ENCODE measurements around the gene RAE1.

RAE1 gene

GRCh38 chr20:57420571-57421252 lies 69.7 kb downstream of the RAE1 start:
- peaks cover 51 to 92% (median 84%) of the 10 kb centered on the region in 10 experiments for H3K4me1 ChIP-seq
- no peaks in the 10 kb centered on the region for H3K9me3 ChIP-seq (replicated peaks in 1 of 11)
- peak overlapping the region in 9 of 11 experiments; percentile 18 to 88 (median 61); a peak in 15 of 22 replicates for H3K9ac ChIP-seq
- H4K20me1 ChIP-seq = no peaks in the 10 kb centered on the region
- TF ChIP-seq Cebpa-rat (IDR thresholded peaks at IDR 0.05) = no peak
- H3K4me3 ChIP-seq = no peak overlapping the region
- no peaks in the 10 kb centered on the region for H3K27me3 ChIP-seq
- peak overlapping the region in 9 of 11 experiments; percentile 25 to 100 (median 98); a peak in 17 of 22 replicates for H3K27ac ChIP-seq
- H3K36me3 ChIP-seq = no peaks in the 10 kb centered on the region
- H3K4me2 ChIP-seq = peak overlapping the region; percentile 59 to 96 (median 85)

DNA sequence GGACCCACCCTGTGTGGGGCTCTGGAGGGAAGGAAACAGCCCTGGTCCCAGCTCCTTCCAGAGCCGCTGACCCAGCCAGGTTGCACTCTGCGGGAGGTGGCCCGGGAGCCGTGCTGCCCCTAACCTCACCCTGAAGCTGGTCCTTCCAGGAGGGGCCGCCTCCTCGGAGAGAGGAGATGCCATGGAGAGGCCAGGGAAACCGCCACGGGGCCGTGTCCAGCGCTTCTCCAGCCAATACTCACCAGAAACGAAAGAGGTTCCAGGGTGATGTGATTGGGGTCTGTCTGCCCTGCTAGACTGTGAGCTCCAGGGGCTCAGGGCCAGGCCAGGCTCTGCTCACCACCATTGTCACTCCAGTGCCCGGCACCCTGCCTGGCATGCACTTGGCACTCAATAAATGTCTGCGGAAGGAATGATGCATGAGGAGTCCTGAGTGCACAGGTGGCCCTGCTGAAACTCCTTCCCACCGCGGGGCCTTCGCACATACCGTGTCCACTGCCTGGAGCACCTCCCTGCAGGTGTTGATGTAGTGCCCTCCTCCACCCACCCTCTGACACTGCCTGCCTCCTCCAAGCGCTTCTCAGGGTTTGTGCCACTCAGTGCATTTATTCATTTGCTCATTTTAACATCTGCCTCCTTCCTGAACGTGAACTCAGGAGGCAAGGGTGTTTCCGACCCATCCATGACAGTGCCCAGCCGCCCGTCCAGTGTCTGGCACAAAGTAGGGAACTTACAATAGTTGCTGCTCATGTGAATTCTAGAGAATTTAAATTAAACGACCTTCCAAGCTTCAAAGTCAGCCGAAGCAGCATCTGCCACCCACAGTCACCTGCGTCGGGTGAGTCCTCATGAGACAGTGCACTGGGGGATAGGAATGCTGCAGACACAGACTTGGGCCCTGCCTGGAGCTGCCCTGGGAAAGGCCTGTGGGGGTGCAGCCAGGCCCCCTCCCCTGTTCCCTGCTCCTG lies 70.5 kb downstream of the RAE1 start:
- Histone ChIP-seq H3K27ac (peak overlapping the region in 9 of 11 experiments; percentile 25 to 100 (median 98); a peak in 17 of 22 replicates), H3K36me3 (no peaks in the 10 kb centered on the region), H3K27me3 (no peaks in the 10 kb centered on the region), H3K4me2 (peak overlapping the region; percentile 59 to 96 (median 85)), H3K4me1 (peaks cover 59 to 92% (median 84%) of the 10 kb centered on the region in 10 experiments), H3K4me3 (no peak overlapping the region), H3K9me3 (replicated peaks in 1 of 11) (no peaks in the 10 kb centered on the region), H3K9ac (peak overlapping the region in 9 of 11 experiments; percentile 8 to 88 (median 61); a peak in 16 of 22 replicates), H4K20me1 (no peaks in the 10 kb centered on the region)
- no peak for TF ChIP-seq Cebpa-rat (IDR thresholded peaks at IDR 0.05)

GRCh38 chr20:57422254-57422653 lies 71.2 kb downstream of the RAE1 start:
- Histone ChIP-seq H3K9ac (peak overlapping the region in 8 of 11 experiments; percentile 8 to 88 (median 66); a peak in 13 of 22 replicates), H3K9me3 (replicated peaks in 1 of 11) (no peaks in the 10 kb centered on the region), H3K27ac (peak overlapping the region in 9 of 11 experiments; percentile 90 to 100 (median 98); a peak in 17 of 22 replicates), H3K27me3 (no peaks in the 10 kb centered on the region), H4K20me1 (no peaks in the 10 kb centered on the region), H3K4me1 (peaks cover 57 to 92% (median 85%) of the 10 kb centered on the region in 10 experiments), H3K4me3 (no peak overlapping the region), H3K4me2 (peak overlapping the region in 10 of 11 experiments; percentile 59 to 96 (median 86); a peak in 19 of 22 replicates), H3K36me3 (no peaks in the 10 kb centered on the region)
- no peak for TF ChIP-seq Cebpa-rat (IDR thresholded peaks at IDR 0.05)

DNA sequence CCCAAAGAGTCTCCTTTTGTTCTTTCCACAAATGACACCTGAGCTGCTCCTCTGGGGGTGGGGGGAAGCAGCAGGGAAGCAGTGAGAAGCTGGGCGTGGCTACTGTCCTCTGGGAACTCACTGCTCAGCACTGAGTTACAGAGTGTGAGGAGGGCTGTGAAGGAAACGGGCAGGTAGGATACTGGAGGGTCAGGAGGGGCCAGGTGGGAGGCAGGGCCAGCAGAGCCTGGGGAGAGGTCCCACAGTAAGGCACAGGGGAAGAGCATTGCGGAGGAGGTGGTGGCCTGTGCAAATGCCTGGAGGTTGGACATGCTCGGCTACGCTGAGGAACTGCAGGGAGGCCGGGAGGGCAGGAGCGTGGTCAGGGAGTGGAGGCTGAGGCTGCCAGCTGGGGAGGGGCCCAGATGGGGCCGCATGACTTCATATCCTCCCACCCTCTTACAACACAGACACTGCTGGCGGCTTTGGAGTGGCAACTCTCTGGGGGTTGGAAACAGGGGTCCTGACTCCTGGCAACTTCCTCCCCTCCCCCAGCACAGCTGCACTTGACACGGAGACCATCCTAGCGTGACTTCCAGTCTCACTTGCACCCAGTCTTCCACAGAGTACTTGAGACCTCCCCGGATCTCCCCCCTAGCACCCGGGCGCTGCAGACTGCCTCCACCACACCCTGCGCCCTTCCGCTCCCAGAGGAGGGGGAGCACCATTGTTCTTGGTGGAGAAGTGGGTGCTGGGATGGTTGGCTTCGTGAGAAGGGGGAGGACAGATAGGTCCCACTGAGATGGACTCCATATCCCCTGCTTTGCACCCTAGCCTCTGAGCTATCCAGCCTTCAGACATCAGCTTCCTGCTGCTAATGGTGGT lies 74.3 kb downstream of the RAE1 start:
- Histone ChIP-seq H3K4me1 (peaks cover 83 to 100% (median 98%) of the 10 kb centered on the region in 10 experiments), H3K36me3 (no peaks in the 10 kb centered on the region), H3K9ac (peak overlapping the region; percentile 32 to 91 (median 84); a peak in 21 of 22 replicates), H3K27ac (peak overlapping the region; percentile 38 to 100 (median 97); a peak in 21 of 22 replicates), H3K4me3 (peak overlapping the region in 7 of 10 experiments; percentile 8 to 54 (median 25); a peak in 10 of 20 replicates), H4K20me1 (no peaks in the 10 kb centered on the region), H3K9me3 (replicated peaks in 1 of 11) (peaks cover 0 to 6% (median 0%) of the 10 kb centered on the region in 11 experiments; a peak in 1 of 22 replicates), H3K27me3 (no peaks in the 10 kb centered on the region), H3K4me2 (peak overlapping the region; percentile 75 to 97 (median 90))
- peak in 9 of 11 experiments; percentile 78 to 100 (median 99); a peak in 17 of 22 replicates for TF ChIP-seq Cebpa-rat (IDR thresholded peaks at IDR 0.05)

- Histone ChIP-seq H3K36me3 (no peaks in the 10 kb centered on the region), H3K27me3 (no peaks in the 10 kb centered on the region), H3K4me3 (peak overlapping the region in 4 of 10 experiments; percentile 1 to 26 (median 6); a peak in 2 of 20 replicates), H3K9ac (peak overlapping the region in 10 of 11 experiments; percentile 36 to 91 (median 86); a peak in 19 of 22 replicates), H3K4me2 (peak overlapping the region; percentile 74 to 97 (median 90)), H3K9me3 (replicated peaks in 1 of 11) (peaks cover 0 to 6% (median 0%) of the 10 kb centered on the region in 11 experiments; a peak in 1 of 22 replicates), H3K27ac (peak overlapping the region in 10 of 11 experiments; percentile 44 to 100 (median 98); a peak in 19 of 22 replicates), H4K20me1 (no peaks in the 10 kb centered on the region), H3K4me1 (peaks cover 83 to 100% (median 98%) of the 10 kb centered on the region in 10 experiments)
- TF ChIP-seq Cebpa-rat (IDR thresholded peaks at IDR 0.05) = no peak
These were observed 75.2 kb downstream of the RAE1 start for GRCh38 chr20:57426271-57426689.

- Histone ChIP-seq H3K9me3 (replicated peaks in 1 of 11) (peaks cover 0 to 6% (median 0%) of the 10 kb centered on the region in 11 experiments; a peak in 1 of 22 replicates), H3K4me1 (peaks cover 86 to 100% (median 98%) of the 10 kb centered on the region in 10 experiments), H3K4me2 (peak overlapping the region; percentile 74 to 97 (median 90)), H3K27ac (peak overlapping the region in 10 of 11 experiments; percentile 44 to 100 (median 98); a peak in 19 of 22 replicates), H3K27me3 (no peaks in the 10 kb centered on the region), H3K36me3 (no peaks in the 10 kb centered on the region), H4K20me1 (no peaks in the 10 kb centered on the region), H3K9ac (peak overlapping the region in 10 of 11 experiments; percentile 36 to 91 (median 86); a peak in 18 of 22 replicates), H3K4me3 (peak overlapping the region in 3 of 10 experiments; percentile 1 to 22 (median 10); a peak in 2 of 20 replicates)
- no peak for TF ChIP-seq Cebpa-rat (IDR thresholded peaks at IDR 0.05)
These were observed 75.8 kb downstream of the RAE1 start for GRCh38 chr20:57426831-57427230.

GRCh38 chr20:57428324-57429158 lies 77.5 kb downstream of the RAE1 start:
- H3K4me1 ChIP-seq = peaks cover 95 to 100% (median 98%) of the 10 kb centered on the region in 10 experiments
- H3K27me3 ChIP-seq = no peaks in the 10 kb centered on the region
- H3K4me3 ChIP-seq = peak overlapping the region in 2 of 10 experiments; percentile 1 to 4; a peak in 2 of 20 replicates
- H3K9me3 ChIP-seq (replicated peaks in 1 of 11) = peaks cover 0 to 6% (median 0%) of the 10 kb centered on the region in 11 experiments; a peak in 1 of 22 replicates
- TF ChIP-seq Cebpa-rat (IDR thresholded peaks at IDR 0.05) = no peak
- peak overlapping the region; percentile 74 to 97 (median 90) for H3K4me2 ChIP-seq
- H4K20me1 ChIP-seq = no peaks in the 10 kb centered on the region
- peak overlapping the region in 10 of 11 experiments; percentile 56 to 100 (median 98); a peak in 20 of 22 replicates for H3K27ac ChIP-seq
- H3K36me3 ChIP-seq = no peaks in the 10 kb centered on the region
- H3K9ac ChIP-seq = peak overlapping the region in 10 of 11 experiments; percentile 54 to 91 (median 86); a peak in 20 of 22 replicates

Data from BLaER1 treated with 17β-estradiol and CSF1 and Interleukin-3, amounts not matched to agents 10 nM and 100 nM (cell line).